Erythroblast (primary cell): ENCODE results near the gene GGT7.

Experiments
- GATA1 ChIP-seq: IDR thresholded peaks from 2 replicates; pipeline ENCODE4 v1.6.1; 2011; ENCODE audit warnings: low read depth, mild to moderate bottlenecking, control low read depth, low read length, moderate library complexity
- POLR2A ChIP-seq: IDR thresholded peaks from 2 replicates; pipeline ENCODE4 v1.6.1; 2011; ENCODE audit warnings: mild to moderate bottlenecking, low read length

- TF ChIP-seq POLR2A (no peak), GATA1 (no peak)
Observed at GRCh38 chr20:34829191-34829590, 43.5 kb downstream of the GGT7 start.
